Measurements from ENCODE around the gene JMJD1C.

DNA sequence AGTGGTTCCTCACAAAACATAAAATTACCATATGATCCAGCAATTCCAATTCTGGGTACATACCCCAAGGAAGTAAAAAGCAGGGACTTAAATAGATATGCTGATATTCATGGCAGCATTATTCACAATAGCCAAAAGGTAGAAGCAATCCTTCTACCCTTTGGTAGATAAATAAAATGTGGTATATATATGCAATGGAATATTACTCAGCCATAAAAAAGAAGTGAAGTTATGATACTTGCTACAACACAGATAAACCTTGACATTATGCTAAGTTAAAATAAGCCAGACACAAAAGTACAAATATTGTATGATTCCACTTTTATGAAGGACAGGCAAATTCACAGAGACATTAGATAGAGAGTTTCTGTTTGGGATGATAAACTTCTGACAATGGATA lies 13.3 kb downstream of the JMJD1C start:
- TF ChIP-seq CTCF (IDR thresholded peaks at IDR 0.05; ENCODE audit: insufficient read depth, low read length, poor library complexity, severe bottlenecking) (no peak), EZH2phosphoT487 (conservative IDR thresholded peaks at IDR 0.05; ENCODE audit: low read length) (no peak)

Measured in SU-DHL-6 (cell line).